OCI-LY1 (cell line): ENCODE measurements around the gene PSTPIP2.

Experiments used
- H2AFZ ChIP-seq: fragments of 200-600 bp; sonication (generic), shearing (Covaris generic); 2 replicates; pipeline ENCODE4 v1.6.0; 2014; ENCODE audit warnings: antibody characterized with exemption, mild to moderate bottlenecking, low read length
- H3F3A ChIP-seq: fragments of 200-600 bp; sonication (generic), shearing (Covaris generic); 2 replicates; pipeline ENCODE4 v1.6.0; 2014; ENCODE audit warnings: mild to moderate bottlenecking, antibody characterized with exemption, low read length, moderate library complexity; ENCODE audit not compliant: insufficient read depth
- H3K27ac ChIP-seq: fragments of 200-600 bp; sonication (generic); 2 replicates; pipeline ENCODE4 v1.5.1; 2014; ENCODE audit warnings: low read length, mixed run types, mild to moderate bottlenecking, low read depth; ENCODE audit not compliant: poor library complexity, severe bottlenecking
- H3K27me3 ChIP-seq: fragments of 200-600 bp; sonication (generic); 2 replicates; pipeline ENCODE4 v1.6.0; 2014; ENCODE audit warnings: antibody characterized with exemption, mild to moderate bottlenecking, low read length, moderate library complexity; ENCODE audit not compliant: insufficient read depth
- H3K36me3 ChIP-seq: fragments of 200-600 bp; sonication (generic); 2 replicates; pipeline ENCODE4 v1.6.1; 2014; ENCODE audit warnings: mild to moderate bottlenecking, antibody characterized with exemption, low read length, moderate library complexity, mixed read lengths; ENCODE audit not compliant: insufficient read depth
- H3K4me1 ChIP-seq: fragments of 200-600 bp; sonication (generic); 2 replicates; pipeline ENCODE4 v1.5.1; 2014; ENCODE audit warnings: mild to moderate bottlenecking, low read length, moderate library complexity; ENCODE audit not compliant: insufficient read depth, severe bottlenecking
- H3K4me2 ChIP-seq: fragments of 200-600 bp; sonication (generic), shearing (Covaris generic); 2 replicates; pipeline ENCODE4 v1.6.1; 2014; ENCODE audit warnings: low read length
- H3K4me3 ChIP-seq: fragments of 200-600 bp; sonication (generic); 2 replicates; pipeline ENCODE4 v1.5.1; 2014; ENCODE audit warnings: low read length, low read depth, mild to moderate bottlenecking, mixed read lengths; ENCODE audit not compliant: poor library complexity, severe bottlenecking
- H3K79me2 ChIP-seq: fragments of 200-600 bp; shearing (Covaris generic); 2 replicates; pipeline ENCODE4 v1.6.1; 2016; ENCODE audit warnings: mixed run types, low read length, mixed read lengths; ENCODE audit not compliant: insufficient read depth
- H3K9ac ChIP-seq: fragments of 200-600 bp; sonication (generic), shearing (Covaris generic); 2 replicates; pipeline ENCODE4 v1.6.1; 2014; ENCODE audit warnings: mild to moderate bottlenecking, low read length, mixed read lengths
- H3K9me2 ChIP-seq: fragments of 200-600 bp; sonication (generic), shearing (Covaris generic); 2 replicates; pipeline ENCODE4 v1.6.1; 2014; ENCODE audit warnings: low read depth, mild to moderate bottlenecking, low read length, mixed read lengths
- H3K9me3 ChIP-seq: fragments of 200-600 bp; shearing (Covaris generic); 2 replicates; pipeline ENCODE4 v1.6.1; 2014; ENCODE audit warnings: low read length, mixed read lengths
- H4K20me1 ChIP-seq: fragments of 200-600 bp; sonication (generic), shearing (Covaris generic); 2 replicates; pipeline ENCODE4 v1.6.0; 2016; ENCODE audit warnings: mild to moderate bottlenecking, low read length; ENCODE audit not compliant: insufficient read depth
- CTCF ChIP-seq: fragments of 200-600 bp; sonication (generic), shearing (Covaris generic); IDR thresholded peaks from 2 replicates; pipeline ENCODE4 v1.5.1; 2017; ENCODE audit warnings: mild to moderate bottlenecking, antibody characterized with exemption, low read length, moderate library complexity, mixed read lengths
- EZH2 ChIP-seq: fragments of 200-600 bp; sonication (generic), shearing (Covaris generic); IDR thresholded peaks from 2 replicates; pipeline ENCODE4 v1.8.0; 2017; ENCODE audit warnings: borderline replicate concordance, mixed run types, mild to moderate bottlenecking, antibody characterized with exemption, low read length, moderate library complexity, mixed read lengths

The PSTPIP2 gene

GRCh38 chr18:46031741-46032140, 40.3 kb downstream of the PSTPIP2 start:
- H3F3A ChIP-seq = no peaks in the 10 kb centered on the region
- TF ChIP-seq CTCF (no peak), EZH2 (no peak)

GRCh38 chr18:46028536-46028891, 43.5 kb downstream of the PSTPIP2 start:
- Histone ChIP-seq H3K4me1 (peaks cover 10% of the 10 kb centered on the region), H3K4me2 (peak overlapping the region; percentile 64), H2AFZ (0 out of 2 replicates have a peak overlapping the region, but pooled peaks have one; percentile 69), H4K20me1 (no peaks in the 10 kb centered on the region), H3F3A (no peaks in the 10 kb centered on the region), H3K27me3 (no peaks in the 10 kb centered on the region), H3K9ac (peak overlapping the region; percentile 38), H3K9me2 (no peaks in the 10 kb centered on the region), H3K27ac (no peak overlapping the region), H3K36me3 (no peaks in the 10 kb centered on the region), H3K79me2 (no peaks in the 10 kb centered on the region), H3K9me3 (no peaks in the 10 kb centered on the region), H3K4me3 (peak overlapping the region; percentile 58)
- TF ChIP-seq EZH2 = no peak
- TF ChIP-seq CTCF = no peak

More at GRCh38 chr18:46031741-46032140, 40.3 kb downstream of the PSTPIP2 start:
- H3K4me2 ChIP-seq = no peak overlapping the region
- H3K27me3 ChIP-seq = 0 out of 2 replicates have a peak, but pooled peaks cover 3% of the 10 kb centered on the region
- no peaks in the 10 kb centered on the region for H3K9me3 ChIP-seq
- H3K4me1 ChIP-seq = peaks cover 10% of the 10 kb centered on the region
- no peak overlapping the region for H3K27ac ChIP-seq
- H3K36me3 ChIP-seq = no peaks in the 10 kb centered on the region
- no peaks in the 10 kb centered on the region for H3K79me2 ChIP-seq
- H4K20me1 ChIP-seq = no peaks in the 10 kb centered on the region
- no peaks in the 10 kb centered on the region for H3K9me2 ChIP-seq
- no peak overlapping the region for H3K9ac ChIP-seq
- no peak overlapping the region for H3K4me3 ChIP-seq
- H2AFZ ChIP-seq = no peak overlapping the region

GRCh38 chr18:46019936-46020335, 52.1 kb downstream of the PSTPIP2 start:
- no peaks in the 10 kb centered on the region for H3K79me2 ChIP-seq
- H4K20me1 ChIP-seq = no peaks in the 10 kb centered on the region
- H2AFZ ChIP-seq = no peak overlapping the region
- H3K27me3 ChIP-seq = no peaks in the 10 kb centered on the region
- H3K36me3 ChIP-seq = no peaks in the 10 kb centered on the region
- no peaks in the 10 kb centered on the region for H3F3A ChIP-seq
- no peaks in the 10 kb centered on the region for H3K9me2 ChIP-seq
- H3K4me2 ChIP-seq = no peak overlapping the region
- H3K9ac ChIP-seq = no peak overlapping the region
- no peaks in the 10 kb centered on the region for H3K4me1 ChIP-seq
- no peak overlapping the region for H3K4me3 ChIP-seq
- TF ChIP-seq EZH2 (no peak), CTCF (no peak)
- no peak overlapping the region for H3K27ac ChIP-seq
- H3K9me3 ChIP-seq = no peaks in the 10 kb centered on the region
